VCaP (cell line): ENCODE results near the gene CTR9.

Source experiments
- H3K27ac ChIP-seq: fragments of 450-650 bp; 2 replicates; pipeline ENCODE4 v1.5.1; 2017
- TF ChIP-seq, protein P1 (sequence below): fragments of 450-650 bp; conservative IDR thresholded peaks from 2 replicates; pipeline ENCODE4 v1.5.1; 2017; ENCODE audit warnings: mild to moderate bottlenecking, moderate library complexity

CTR9 gene

DNA sequence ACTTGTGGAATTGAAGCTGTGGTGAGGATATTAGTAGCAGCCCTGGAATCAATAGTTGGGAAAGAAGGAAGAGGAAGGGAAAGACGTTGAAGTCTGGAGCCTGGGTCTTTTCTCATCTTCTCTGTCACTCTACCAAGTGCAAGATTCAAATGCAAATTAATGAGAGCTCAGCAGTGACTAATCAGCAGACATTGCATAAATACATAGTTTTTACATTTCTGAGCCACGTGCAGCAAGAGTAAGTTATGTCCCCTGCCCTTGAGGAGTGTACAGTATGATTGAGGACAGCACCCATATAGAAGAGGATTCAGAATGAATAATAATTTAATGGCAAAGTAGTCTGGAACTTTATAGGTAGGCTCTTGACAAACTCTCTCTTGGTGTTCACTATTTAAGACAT is 23.8 kb downstream of the CTR9 start:
- TF ChIP-seq, protein P1, sequence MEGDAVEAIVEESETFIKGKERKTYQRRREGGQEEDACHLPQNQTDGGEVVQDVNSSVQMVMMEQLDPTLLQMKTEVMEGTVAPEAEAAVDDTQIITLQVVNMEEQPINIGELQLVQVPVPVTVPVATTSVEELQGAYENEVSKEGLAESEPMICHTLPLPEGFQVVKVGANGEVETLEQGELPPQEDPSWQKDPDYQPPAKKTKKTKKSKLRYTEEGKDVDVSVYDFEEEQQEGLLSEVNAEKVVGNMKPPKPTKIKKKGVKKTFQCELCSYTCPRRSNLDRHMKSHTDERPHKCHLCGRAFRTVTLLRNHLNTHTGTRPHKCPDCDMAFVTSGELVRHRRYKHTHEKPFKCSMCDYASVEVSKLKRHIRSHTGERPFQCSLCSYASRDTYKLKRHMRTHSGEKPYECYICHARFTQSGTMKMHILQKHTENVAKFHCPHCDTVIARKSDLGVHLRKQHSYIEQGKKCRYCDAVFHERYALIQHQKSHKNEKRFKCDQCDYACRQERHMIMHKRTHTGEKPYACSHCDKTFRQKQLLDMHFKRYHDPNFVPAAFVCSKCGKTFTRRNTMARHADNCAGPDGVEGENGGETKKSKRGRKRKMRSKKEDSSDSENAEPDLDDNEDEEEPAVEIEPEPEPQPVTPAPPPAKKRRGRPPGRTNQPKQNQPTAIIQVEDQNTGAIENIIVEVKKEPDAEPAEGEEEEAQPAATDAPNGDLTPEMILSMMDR = no peak
- H3K27ac ChIP-seq = no peak overlapping the region

DNA sequence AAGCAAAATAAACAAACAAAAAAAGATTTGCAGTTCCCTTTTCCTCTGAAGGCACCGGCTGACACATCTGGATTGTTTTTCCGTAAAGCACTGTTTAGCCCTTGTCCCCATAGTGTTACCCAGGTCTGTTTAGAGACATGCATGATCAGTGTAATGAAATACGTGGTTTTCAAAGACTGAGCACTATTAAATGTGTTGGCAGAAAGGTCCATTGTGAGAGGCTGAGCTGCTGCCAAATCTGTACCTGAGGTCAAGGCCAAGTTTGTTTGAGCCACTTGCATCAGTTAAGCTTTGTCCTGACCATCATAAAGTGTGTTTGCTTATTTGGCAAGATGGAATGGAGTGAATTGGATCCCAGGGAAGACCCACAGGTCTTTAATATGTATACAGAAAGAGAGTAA is 26.3 kb downstream of the CTR9 start:
- TF ChIP-seq, protein P1 = no peak
- H3K27ac ChIP-seq = peak overlapping the region; percentile 80

DNA sequence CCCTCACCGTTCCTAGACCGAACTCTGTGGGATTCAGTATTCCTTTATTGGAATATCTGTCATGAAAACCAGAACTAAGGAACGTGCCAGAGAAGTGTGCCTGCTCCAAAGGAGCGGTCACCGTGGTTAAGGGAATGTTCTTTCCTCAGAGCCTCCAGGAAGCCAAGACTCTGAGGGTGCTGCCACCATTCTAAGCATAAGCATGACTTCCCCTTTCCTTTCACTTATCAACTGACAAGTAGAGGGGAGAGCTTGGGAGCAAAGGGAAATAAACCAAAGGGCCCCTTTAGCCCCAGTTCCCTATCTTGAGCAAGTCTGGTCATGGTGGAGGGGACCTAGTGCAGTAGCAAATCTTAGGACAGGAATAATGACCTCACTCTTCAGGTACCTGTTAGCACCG is 26.8 kb downstream of the CTR9 start:
- peak overlapping the region; percentile 80 for H3K27ac ChIP-seq
- TF ChIP-seq, protein P1 = no peak

DNA sequence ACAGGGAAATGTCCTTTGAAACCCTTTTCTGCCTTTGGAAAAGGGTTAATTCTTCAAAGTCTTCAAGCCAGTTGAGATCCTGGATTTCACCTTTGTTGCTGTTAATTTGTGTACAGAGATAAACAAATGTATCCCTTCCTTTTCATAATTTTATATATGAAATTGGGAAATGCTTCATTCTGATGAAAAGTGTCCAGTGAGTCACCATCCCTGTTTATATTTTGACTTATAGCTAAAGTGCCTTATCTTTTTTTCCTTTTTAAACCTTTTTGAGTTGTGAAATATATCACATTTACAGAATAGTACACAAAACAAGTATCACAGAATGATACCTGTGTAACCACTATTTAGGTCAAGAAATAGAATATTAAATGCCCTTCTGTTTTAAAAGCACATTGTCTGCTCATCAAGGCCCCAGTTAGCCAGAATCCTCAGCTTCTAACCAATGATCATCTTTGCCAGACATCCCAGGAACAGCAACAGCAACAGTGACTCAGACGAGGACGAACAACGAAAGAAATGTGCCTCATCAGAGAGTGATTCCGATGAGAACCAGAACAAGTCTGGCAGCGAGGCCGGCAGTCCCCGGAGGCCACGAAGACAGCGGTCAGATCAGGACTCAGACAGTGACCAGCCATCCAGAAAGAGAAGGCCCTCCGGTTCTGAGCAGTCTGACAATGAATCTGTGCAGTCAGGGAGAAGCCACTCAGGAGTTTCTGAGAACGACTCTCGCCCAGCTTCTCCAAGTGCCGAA is 27.3 kb downstream of the CTR9 start:
- peak overlapping the region; percentile 80 for H3K27ac ChIP-seq
- TF ChIP-seq, protein P1 = no peak

DNA sequence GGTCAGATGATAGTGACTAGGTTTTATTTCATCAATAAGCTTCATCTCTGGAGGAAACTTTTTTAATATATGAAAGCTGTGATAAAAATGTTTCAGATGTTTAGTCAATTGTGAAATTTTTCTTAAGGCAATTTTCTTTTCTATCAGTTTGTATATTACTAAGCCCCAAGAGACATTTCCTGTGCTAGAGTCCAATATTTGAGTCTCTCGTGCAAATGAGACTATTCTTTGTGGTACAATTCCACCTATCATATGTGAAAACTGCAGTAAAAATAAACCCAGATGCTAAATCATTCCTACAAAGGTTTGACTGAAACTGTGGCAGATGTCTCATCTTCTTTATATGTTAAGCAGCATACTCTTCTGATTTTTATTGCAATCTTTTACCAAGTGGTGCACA is 28.0 kb downstream of the CTR9 start:
- TF ChIP-seq, protein P1 = no peak
- peak overlapping the region; percentile 80; the same call in 1 of the 2 replicates for H3K27ac ChIP-seq

DNA sequence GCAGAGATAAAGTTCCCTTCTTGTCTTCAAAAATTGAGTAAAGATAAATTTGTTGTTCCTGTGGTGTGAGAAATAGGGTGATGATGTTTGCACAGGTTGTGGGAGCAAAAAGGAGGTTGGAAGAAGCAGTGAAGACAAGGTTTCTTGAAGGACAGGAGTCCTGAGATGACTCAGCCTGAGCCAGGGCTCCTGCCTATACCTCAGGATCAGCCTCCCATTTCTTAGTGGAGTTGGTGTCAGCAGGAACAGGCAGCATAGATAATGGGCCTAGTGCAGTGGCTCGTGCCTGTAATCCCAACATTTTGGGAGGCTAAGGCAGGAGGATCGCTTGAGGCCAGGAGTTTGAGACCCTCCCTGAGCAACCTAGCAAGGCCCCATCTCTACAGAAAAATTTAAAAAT is 29.0 kb downstream of the CTR9 start:
- no peak overlapping the region for H3K27ac ChIP-seq
- TF ChIP-seq, protein P1 = no peak

DNA sequence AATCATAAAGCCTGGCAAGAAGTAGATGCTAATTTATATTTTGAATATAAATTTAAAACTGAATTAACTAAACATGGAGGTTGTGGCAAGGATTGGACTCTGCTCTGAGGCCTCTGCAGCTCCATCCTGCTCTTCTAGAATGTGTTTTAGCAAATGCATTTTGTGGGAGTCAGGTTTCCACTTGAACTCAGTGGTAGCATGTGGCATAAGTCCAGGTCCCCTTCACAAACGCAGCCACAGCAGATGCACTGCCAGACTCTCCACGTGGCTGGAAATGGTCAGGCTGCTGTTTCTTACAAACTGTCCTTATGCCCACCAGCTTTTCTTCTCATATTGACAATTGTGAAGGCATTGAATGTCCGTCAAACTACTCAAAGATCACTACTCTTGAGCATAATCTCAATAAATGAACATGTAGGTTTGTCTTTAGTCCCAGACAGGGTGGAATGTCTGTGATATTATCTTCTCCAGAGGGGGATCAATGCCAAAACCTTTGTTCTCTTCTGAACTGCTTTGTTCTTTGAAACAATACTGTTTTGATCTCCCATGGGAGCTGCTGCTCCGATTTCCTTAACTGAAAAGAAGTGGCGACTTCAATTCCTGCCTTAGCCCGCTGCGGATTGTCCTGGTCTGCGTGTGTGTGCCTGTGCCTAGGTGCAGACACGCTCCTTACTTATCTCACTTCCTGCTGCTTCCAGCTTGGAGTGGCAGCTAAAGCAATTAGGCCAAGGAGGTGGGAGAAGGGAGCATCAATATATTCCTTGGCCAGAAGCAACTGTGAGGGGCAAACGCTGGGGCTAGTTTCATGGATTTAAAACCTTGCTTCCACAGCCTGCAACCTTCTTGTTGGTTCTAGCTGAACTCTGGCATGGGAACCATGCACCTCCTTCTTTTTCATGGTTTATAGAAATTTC is 33.4 kb downstream of the CTR9 start:
- H3K27ac ChIP-seq = no peak overlapping the region
- TF ChIP-seq, protein P1 = no peak
